Natural killer cell (primary cell): Measurements from ENCODE around the gene TEX11. TPM values are rescaled to one million over a fixed set of nuclear protein-coding genes. Genes with fewer than 3 reads are reported as not detected.
"Not testable (repeated sequence)": the region's sequence is repeated elsewhere in the genome, so short reads cannot be mapped to it uniquely, and the experiment has no call there.

Source experiments
- ATAC-seq, 3 donors: fragments of 150-1000 bp in 2 of 3; fragments of 200-7000 bp in 1 of 3; cut with Tn5 transposase; 1 replicate in 1 of 3; 2 replicates in 2 of 3; pipeline ENCODE4 v1.10.0; 2021; ENCODE audit warnings: mild to moderate bottlenecking in 2 of 3, moderate library complexity in 2 of 3
- DNase-seq, 2 donors: peaks; one replicate each; pipeline versions ENCODE4 v3.0.0 to v3.0.0-alpha.2; 2013 to 2021; ENCODE audit warnings: mixed read lengths in 1 of 2
- H3K27ac ChIP-seq: one replicate; pipeline ENCODE4 v1.5.1; 2013; ENCODE audit warnings: mild to moderate bottlenecking, low read length
- H3K27me3 ChIP-seq: one replicate; pipeline ENCODE4 v1.6.1; 2013; ENCODE audit warnings: low read length; ENCODE audit not compliant: control insufficient read depth, insufficient read depth
- H3K36me3 ChIP-seq: one replicate; pipeline ENCODE4 v1.6.1; 2013; ENCODE audit warnings: low read length; ENCODE audit not compliant: control insufficient read depth, insufficient read depth
- H3K4me1 ChIP-seq: one replicate; pipeline ENCODE4 v1.6.1; 2013; ENCODE audit warnings: low read length; ENCODE audit not compliant: control insufficient read depth, insufficient read depth
- H3K4me3 ChIP-seq: one replicate; pipeline ENCODE4 v1.5.1; 2013; ENCODE audit warnings: low read length
- H3K9me3 ChIP-seq: one replicate; pipeline ENCODE4 v1.6.1; 2013; ENCODE audit warnings: low read length; ENCODE audit not compliant: control insufficient read depth, insufficient read depth
- H3K27ac Mint-ChIP-seq, 2 donors: one replicate each; pipeline ENCODE4 v1.8.0; 2022; ENCODE audit warnings: mild to moderate bottlenecking in 2 of 2, mixed read lengths in 2 of 2, moderate library complexity in 1 of 2
- H3K27me3 Mint-ChIP-seq, 2 donors: one replicate each; pipeline ENCODE4 v1.8.0; 2022; ENCODE audit warnings: low read depth in 2 of 2, mixed read lengths in 2 of 2
- H3K36me3 Mint-ChIP-seq: one replicate; pipeline ENCODE4 v1.8.0; 2022; ENCODE audit warnings: mixed read lengths
- H3K4me1 Mint-ChIP-seq, 2 donors: one replicate each; pipeline ENCODE4 v1.8.0; 2022; ENCODE audit warnings: mixed read lengths in 2 of 2
- H3K4me3 Mint-ChIP-seq: one replicate; pipeline ENCODE4 v1.8.0; 2022; ENCODE audit warnings: mild to moderate bottlenecking, moderate library complexity, mixed read lengths
- H3K9me3 Mint-ChIP-seq, 2 donors: one replicate each; pipeline ENCODE4 v1.8.0; 2022; ENCODE audit warnings: mixed read lengths in 2 of 2
- CTCF ChIP-seq: fragments of 200-600 bp; IDR thresholded peaks from one replicate; pipeline ENCODE4 v1.8.0; 2022; ENCODE audit warnings: antibody characterized with exemption
- WGBS: methylation state at CpG from one replicate; pipeline ENCODE4 v1.1.7; 2013; ENCODE audit warnings: missing lambda C conversion rate; ENCODE audit not compliant: insufficient coverage; 5-methylcytosine and 5-hydroxymethylcytosine counted together
- intact Hi-C: fragments of 100-400 bp; cut with micrococcal nuclease; formaldehyde crosslinking; loops from one replicate; pipeline ENCODE4 v1.14.2; 2022
- total RNA-seq, 4 donors: library from RNA; stranded (reverse); fragments of 120-200 nt in 1 of 4; gene quantifications; one replicate each; pipeline versions ENCODE4 v1.2.3 to v1.2.4, GENCODE V29; 2013 to 2022

The TEX11 gene
- total RNA-seq, 3 donors from 2014 or later (not counting 1 experiment from before 2014, with no cell fraction given) = not detected

GRCh38 chrX:70656304-70656703 lies 252.2 kb downstream of the TEX11 start:
- 4% methylated on average over 3 of the region's 4 CpGs for WGBS
- intact Hi-C loops = no loop called here
- peaks cover 0 to 5% of the 10 kb centered on the region in 2 donors for H3K4me1 Mint-ChIP-seq
- Histone ChIP-seq H3K4me1 (no peaks in the 10 kb centered on the region), H3K36me3 (no peaks in the 10 kb centered on the region), H3K4me3 (no peak overlapping the region), H3K9me3 (no peaks in the 10 kb centered on the region), H3K27me3 (no peaks in the 10 kb centered on the region), H3K27ac (no peak overlapping the region)
- peaks cover 4 to 25% of the 10 kb centered on the region in 2 donors for H3K27me3 Mint-ChIP-seq
- no peaks in the 10 kb centered on the region for H3K9me3 Mint-ChIP-seq
- no peak overlapping the region for H3K4me3 Mint-ChIP-seq
- H3K36me3 Mint-ChIP-seq = no peaks in the 10 kb centered on the region
- no peak for TF ChIP-seq CTCF
- DNase-seq (no peak), ATAC-seq (no peak)
- H3K27ac Mint-ChIP-seq = no peak overlapping the region

DNA sequence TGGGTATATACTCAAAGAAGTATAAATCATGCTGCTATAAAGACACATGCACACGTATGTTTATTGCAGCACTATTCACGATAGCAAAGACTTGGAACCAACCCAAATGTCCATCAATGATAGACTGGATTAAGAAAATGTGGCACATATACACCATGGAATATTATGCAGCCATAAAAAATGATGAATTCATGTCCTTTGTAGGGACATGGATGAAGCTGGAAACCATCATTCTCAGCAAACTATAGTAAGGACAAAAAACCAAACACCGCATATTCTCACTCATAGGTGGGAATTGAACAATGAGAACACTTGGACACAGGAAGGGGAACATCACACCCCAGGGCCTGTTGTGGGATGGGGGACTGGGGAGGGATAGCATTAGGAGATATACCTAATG lies 260.6 kb downstream of the TEX11 start:
- H3K27me3 Mint-ChIP-seq = peaks cover 4 to 26% of the 10 kb centered on the region in 2 donors
- H3K9me3 ChIP-seq, H3K4me3 Mint-ChIP-seq, DNase-seq, ATAC-seq, intact Hi-C loops, H3K27ac Mint-ChIP-seq, H3K9me3 Mint-ChIP-seq, H3K36me3 ChIP-seq, H3K36me3 Mint-ChIP-seq, H3K27me3 ChIP-seq, H3K4me1 Mint-ChIP-seq, H3K27ac ChIP-seq, H3K4me1 ChIP-seq, H3K4me3 ChIP-seq: not testable (repeated sequence)
- WGBS = no CpG with 5 or more reads among the region's 3 CpGs

DNA sequence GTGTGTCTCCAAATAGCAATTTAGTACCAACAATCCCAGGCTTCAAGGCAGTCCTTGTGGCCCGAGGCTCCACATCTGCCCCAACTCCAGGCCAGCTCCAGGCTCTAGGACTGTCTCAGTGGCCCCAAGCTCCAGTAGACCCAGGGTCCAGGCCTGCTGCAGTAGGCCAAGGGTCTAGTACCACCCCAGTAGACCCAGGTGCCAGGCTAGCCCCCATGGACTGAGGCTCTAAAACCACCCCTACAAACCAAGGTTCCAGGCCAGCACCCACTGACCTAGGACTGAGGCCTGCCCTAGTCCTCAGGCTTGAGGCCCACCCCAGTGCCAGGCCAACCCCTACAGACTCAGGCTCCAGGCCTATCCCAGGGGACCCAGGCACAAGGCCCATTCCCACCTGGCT lies 272.3 kb downstream of the TEX11 start:
- H3K36me3 ChIP-seq = no peaks in the 10 kb centered on the region
- ATAC-seq = no peak
- H3K4me3 ChIP-seq = no peak overlapping the region
- WGBS = 80% methylated on average over 1 of the region's 1 CpG
- no peaks in the 10 kb centered on the region for H3K27me3 ChIP-seq
- no peaks in the 10 kb centered on the region for H3K4me1 ChIP-seq
- Mint-ChIP-seq H3K27me3 (peaks cover 0 to 15% of the 10 kb centered on the region in 2 donors), H3K27ac (no peak overlapping the region), H3K36me3 (no peaks in the 10 kb centered on the region), H3K4me3 (no peak overlapping the region), H3K4me1 (no peaks in the 10 kb centered on the region), H3K9me3 (no peaks in the 10 kb centered on the region)
- TF ChIP-seq CTCF = no peak
- no peak overlapping the region for H3K27ac ChIP-seq
- H3K9me3 ChIP-seq = no peaks in the 10 kb centered on the region
- intact Hi-C loops = no loop called here
- DNase-seq = no peak

DNA sequence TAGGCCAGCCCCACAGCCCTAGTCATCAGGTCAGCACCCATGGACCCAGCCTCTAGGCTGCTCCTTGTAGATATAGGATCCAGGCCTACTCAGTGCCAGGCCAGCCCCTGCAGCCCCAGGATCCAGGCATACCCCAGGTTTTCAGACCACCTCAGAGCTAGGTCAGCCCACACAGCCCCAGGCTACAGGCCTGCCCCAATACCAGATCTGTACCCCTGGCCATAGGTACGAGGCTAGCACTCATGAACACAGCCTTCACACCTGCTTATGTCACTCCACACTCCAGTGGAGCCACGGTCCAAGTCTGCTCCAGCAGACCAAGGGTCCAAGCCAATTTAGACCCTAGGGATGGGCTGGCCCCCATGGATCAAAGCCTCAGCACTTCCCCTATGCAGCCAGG lies 272.8 kb downstream of the TEX11 start:
- H3K36me3 Mint-ChIP-seq = no peaks in the 10 kb centered on the region
- ATAC-seq = no peak
- no peaks in the 10 kb centered on the region for H3K36me3 ChIP-seq

More for the DNA sequence above, 272.8 kb downstream of the TEX11 start:
- no peak overlapping the region for H3K4me3 Mint-ChIP-seq
- H3K27me3 Mint-ChIP-seq = peaks cover 0 to 15% of the 10 kb centered on the region in 2 donors
- no peaks in the 10 kb centered on the region for H3K9me3 ChIP-seq
- H3K27ac Mint-ChIP-seq = no peak overlapping the region
- no peaks in the 10 kb centered on the region for H3K9me3 Mint-ChIP-seq
- no peaks in the 10 kb centered on the region for H3K27me3 ChIP-seq
- WGBS = 35% methylated on average over 2 of the region's 2 CpGs
- H3K4me1 Mint-ChIP-seq = no peaks in the 10 kb centered on the region
- intact Hi-C loops = no loop called here
- TF ChIP-seq CTCF = no peak
- H3K4me3 ChIP-seq = no peak overlapping the region
- no peak overlapping the region for H3K27ac ChIP-seq
- H3K4me1 ChIP-seq = no peaks in the 10 kb centered on the region
- DNase-seq = no peak
